Activated CD4-positive, alpha-beta T cell treated with anti-CD3 and anti-CD28 coated beads, Interleukin-10, Interleukin-2, amounts not matched to agents 100 ng/mL and 50 ng/mL, durations not matched to agents 16 hours and 8 hours (primary cell): ENCODE data around the gene P4HB.

Experiments
- DNase-seq: peaks from one replicate; pipeline ENCODE4 v3.0.0-alpha.2; 2020

The P4HB gene

DNA sequence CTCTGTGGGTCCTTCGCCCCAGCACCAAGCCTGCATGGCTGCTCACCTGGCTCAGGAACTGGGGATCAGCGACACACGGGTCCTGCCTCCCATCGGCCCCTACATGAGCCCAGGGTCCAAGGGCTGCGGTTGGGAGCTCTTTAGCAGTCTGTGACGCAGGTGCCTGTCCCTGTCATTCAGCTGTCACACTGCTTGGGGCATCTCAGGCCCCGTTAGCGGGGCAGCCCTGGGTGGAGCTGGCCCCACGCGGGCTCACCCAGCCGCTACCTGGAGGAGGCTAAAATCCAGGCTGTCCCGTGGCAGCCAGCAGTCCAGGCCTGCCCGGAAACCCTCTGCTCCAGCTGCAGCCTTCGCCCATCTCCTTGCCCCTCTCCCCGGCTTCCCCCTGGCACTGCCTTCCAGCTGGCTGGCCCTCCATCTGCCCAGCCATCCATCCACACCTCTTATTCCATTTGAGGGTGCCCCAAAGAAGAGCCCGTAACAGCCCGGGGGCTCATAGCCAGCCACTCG is 53.1 kb downstream of the P4HB start:
- no peak for DNase-seq

DNA sequence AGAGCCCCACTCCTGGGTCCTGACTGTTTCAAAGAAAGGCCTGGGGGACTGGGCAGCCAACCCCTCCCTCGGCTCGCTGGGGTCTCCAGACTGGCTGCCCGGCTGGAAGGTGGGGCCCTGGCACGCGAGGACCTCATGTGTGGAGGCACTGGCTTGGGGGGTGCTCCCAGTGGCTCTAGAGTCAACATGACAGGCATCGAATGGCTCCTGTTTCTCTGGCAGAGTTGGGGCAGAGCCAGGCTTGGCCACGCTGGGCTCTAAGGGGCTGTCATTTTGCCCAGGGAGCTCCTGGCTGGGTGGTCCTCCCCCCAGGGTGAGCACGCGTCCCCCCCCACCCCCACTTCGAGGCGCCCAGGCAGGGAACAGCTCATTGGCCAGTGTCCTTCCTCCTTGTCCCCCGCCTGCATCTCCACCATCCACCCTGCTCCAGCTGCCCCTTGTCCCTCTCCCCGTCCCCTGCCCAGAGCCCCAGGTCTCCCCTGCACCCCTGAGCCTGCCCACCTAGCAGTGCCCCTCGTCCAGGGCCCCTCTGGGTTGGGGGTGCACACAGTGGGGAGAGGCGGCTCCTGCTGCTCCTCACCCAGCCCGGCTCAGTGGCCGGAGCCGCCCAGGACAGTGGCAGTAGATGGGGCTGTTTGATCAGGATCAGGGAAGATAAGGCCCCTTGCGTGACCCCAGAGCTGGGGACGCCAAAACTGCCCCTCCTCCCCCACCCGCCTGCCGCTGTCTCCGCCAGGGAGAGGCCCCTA is 53.7 kb downstream of the P4HB start:
- no peak for DNase-seq

DNA sequence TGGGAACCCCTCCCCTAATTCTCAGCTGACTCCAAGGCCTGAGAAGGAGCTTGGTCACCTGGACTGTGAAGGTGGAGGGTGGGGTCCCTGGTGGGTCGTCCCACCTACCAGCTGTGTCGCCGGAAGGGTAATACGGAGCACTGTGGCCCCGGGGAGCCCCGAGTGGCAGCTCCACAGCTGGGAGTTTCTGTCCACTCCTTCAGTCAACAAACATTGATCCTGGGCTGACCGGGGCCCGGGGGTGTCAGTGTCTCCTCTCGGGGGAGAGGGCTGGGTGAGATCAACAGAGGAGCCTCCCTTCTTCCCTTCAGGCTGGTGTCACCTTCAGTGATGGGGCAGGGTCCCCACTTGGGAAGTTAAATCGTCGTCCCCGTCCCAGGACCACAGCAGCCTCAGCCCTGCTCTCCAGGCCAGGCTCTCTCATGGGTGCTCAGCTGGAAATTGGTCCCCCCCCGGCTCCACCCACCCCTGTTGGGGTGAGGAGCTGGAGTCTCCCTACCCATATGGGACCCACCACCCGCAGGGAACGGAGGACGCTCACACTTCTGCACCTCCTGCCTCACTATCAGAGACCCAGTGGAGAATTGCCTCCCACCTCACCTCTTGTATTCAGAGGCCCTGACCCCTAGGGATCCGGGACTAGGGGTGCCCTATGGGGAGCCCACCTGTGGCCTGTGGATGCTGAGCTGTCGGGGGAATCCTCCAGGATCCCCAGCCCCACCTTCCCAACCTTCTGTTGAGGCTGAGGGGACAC is 54.5 kb downstream of the P4HB start:
- no peak for DNase-seq

DNA sequence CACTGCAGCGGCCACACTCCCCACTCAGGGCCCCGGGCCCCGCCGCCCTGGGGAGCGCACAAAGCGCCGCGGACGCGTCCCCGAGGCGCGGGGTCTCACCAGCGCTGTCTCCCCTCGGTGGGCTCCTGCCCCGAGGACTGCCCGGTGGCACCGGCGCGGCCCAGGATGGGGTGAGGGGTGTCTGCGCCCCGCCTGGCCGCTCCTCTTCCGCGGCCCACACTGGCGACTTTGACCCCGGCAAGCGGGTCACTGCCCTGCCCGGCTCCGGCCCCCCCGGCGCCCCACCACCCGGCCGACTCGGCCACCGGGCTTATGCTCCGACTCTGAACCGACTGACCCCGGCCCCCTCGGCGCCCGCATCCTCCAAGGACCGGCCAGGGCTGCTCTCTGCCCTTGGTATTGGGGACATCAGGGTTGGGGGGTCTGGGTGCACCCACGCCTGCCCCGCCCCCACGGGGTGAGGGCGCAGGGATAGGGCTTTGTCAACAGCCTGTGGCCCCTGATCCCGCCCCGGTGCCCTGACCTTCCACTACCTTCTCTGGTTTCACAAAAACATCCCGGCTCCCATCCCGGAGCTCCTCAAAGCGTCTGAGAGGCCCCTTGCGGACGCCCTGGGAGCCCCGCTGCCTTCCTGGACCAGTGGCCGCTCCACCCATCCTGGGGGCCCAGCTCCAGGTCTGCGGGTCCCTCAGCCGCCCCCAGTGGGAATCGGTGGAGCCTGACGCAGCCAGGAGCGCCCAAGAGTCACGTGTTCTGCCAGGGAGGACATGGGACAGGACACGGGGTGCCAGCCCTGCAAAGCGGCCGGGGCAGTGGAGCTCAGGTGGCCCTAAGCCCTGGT is 55.6 kb downstream of the P4HB start:
- DNase-seq, result no peak

DNA sequence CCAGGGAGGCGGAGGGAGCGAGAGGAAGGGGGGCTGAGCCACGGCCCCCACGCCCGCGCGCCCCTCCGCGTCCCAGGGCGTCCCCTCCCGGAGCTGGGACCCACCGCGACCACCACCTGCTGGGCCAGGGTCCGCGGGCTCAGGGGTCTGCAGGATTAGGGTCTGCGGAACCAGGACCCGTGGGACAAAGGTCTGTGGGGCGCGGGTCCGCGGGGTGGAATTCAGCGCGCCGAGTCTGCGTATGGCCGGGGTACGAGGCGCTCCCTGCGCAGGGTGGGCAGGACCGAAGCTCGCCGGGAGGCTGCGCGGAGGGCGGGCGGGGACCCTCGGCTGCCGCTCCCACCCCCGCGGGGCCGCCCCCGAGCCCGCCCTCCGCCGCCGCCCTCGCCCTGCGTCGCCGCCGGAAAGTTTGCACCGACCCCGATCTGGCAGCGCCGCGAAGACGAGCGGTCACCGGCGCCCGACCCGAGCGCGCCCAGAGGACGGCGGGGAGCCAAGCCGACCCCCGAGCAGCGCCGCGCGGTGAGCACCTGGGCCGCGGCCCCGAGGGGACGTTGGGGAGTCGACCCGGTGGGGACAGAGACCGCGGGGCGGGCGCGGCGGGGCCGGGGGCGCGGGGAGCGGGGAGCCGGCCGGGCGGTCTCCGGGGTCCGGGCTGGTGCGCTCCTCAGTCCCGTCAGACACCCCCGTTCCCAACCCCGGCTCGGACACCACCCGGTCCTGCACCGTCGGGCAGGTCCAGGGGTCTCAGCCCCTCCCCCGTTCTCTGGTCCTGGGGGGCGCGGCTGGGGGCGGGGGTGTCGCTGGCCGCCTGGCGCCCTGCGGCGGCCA is 56.4 kb downstream of the P4HB start, which contains the start of gene GCGR:
TSS of gene GCGR (plus strand) at position 423 of the 831 bp plus-strand sequence. CDS start 4,869 bp downstream, outside the sequence.
- DNase-seq, result no peak

DNA sequence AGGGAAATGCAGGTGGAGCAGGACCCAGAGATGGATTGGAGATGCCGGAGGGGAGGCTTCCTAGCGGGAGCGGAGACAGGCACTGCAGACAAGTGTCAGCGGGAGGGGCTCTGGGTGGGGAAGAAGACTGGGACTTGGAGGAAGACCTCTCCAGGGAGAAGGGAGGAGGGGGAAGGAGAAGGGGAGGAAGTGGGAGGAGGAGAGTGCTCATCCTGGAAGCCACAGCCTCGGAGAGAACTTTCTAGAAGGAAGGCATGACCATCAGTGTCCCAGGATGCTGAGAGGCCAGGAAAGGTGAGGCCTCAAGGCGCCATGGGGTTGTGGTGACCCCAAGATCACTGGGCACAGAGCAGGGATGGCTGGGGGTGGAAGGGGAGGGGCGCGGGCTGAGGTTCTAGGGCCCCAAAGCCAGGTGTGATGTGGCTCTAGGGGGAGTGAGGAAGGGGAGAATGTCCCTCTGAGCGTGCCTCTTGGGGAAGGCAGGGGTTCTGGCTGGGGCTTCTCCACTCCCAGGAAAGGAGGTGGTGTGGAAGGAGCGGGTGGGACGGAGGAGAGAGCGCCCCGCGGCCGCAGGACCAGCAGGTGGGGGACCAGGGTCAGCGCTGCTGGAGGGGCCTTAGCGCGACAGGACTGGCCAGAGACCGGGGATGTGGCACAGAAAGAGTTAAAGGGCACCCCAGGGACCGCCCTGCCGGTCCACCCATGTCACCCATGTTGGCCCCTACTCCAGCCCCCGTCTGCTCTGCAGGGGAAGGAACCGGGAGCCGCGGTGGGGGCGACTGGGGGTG is 57.3 kb downstream of the P4HB start:
- no peak for DNase-seq

DNA sequence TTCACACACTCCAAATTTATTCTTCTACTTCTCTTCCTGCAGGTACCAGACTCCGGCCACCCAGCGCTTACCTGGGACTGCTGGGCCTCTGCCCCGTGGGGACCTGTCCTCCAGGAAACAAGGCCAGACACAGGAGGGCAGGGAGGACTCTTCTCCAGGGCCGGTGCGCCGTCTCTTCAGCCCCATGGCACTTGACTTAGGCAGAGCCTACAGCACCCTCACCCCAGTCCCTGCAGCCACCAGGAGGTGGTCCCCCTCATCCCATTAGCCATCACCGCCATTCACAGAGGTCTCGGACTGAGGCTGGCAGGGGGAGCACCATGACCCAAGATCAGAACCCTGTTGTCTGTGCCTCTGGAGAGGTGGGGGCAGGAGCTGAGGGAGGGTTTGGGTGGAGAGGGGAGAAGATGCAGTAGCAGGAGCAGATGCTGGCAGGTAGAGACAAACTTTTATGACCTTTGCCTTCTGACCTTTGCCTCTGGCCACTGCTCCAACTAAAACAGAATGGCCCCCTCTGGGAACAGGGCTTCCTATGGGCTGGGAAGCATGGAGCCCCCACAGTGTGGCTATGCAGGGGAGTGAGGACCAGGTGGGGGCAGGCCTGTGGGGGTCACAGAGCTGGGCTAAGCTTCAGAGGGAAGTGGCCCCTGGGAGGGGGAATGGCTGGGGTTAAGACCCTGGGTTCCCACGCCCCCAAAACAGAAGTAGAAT is 58.1 kb downstream of the P4HB start:
- DNase-seq, result no peak

DNA sequence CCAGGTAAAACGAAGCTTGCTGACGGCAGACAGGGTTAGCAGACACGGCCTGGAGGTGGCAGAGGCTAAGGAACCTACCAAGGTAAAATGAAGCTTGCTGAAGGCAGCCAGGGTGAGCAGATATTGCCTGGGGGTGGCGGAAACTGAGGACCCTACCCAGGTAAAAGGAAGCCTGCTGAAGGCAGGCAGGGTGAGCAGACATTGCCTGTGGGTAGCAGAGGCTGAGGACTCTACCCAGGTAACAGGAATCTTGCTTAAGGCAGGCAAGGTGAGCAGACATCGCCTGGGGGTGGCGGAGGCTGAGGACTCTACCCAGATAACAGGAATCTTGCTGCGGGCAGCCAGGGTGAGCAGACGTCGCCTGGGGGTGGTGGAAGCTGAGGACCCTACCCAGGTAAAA is 59.0 kb downstream of the P4HB start:
- no peak for DNase-seq

DNA sequence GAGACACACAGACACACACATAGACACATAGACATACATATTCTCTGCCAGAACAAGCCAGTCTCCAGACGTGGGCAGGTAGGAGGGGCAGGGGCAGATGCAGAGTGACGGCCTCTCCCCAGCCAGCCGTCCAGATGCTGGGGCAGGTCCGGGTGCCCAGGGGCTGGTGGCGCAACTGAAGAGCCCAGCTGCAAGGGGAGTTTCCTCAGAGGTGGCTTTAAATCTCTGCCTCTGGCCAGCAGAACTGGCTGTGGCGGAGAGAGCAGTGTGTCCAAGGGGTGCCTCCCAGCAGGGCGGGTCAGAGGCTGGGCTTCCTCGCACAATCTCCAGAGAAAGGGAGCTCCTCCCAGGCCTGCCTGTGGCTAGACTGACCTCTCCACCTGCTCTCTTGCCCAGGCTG is 65.8 kb downstream of the P4HB start:
- DNase-seq, result no peak

DNA sequence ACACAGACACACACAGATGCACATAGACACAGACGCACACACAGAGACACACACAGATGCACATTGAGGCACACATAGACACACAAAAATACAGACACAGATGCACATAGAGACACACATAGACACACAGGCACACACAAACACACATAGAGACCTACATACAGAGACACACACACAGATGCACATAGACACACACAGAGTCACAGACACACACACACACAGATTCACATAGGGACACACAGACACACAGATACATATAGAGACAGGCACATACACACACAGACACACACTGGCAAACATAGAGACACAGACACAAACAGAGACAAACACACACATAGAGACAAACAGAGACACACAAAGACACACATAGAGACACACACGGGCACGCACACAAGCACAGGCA is 66.3 kb downstream of the P4HB start:
- no peak for DNase-seq
